D721Med (cell line): ENCODE data around the gene HHLA2.

Experiments
- DNase-seq: peaks from one replicate; pipeline ENCODE4 v3.0.0; 2011; ENCODE audit warnings: low spot score; ENCODE audit not compliant: insufficient read length
- FAIRE-seq: peaks from 2 replicates; lab custom pipeline; 2011; peaks lifted over from hg19 to GRCh38; lab: Jason Lieb, UNC
- CTCF ChIP-seq: IDR thresholded peaks from 2 replicates; pipeline ENCODE4 v1.5.1; 2012; ENCODE audit warnings: mild to moderate bottlenecking, control low read depth; ENCODE audit not compliant: insufficient read depth; ENCODE audit errors: missing control alignments

HHLA2 gene

GRCh38 chr3:108331792-108332191 lies 35.4 kb downstream of the HHLA2 start:
- FAIRE-seq: no peak
- no peak for TF ChIP-seq CTCF
- no peak for DNase-seq

GRCh38 chr3:108333961-108334360 lies 37.6 kb downstream of the HHLA2 start:
- no peak for TF ChIP-seq CTCF
- FAIRE-seq (no peak), DNase-seq (no peak)

GRCh38 chr3:108334701-108335100 lies 38.4 kb downstream of the HHLA2 start:
- FAIRE-seq (no peak), DNase-seq (no peak)
- TF ChIP-seq CTCF: no peak

- DNase-seq (no peak), FAIRE-seq (peak; percentile 6)
- TF ChIP-seq CTCF: no peak
Measured at GRCh38 chr3:108338901-108339545, 42.7 kb downstream of the HHLA2 start.

GRCh38 chr3:108341911-108342310 lies 45.6 kb downstream of the HHLA2 start:
- FAIRE-seq (no peak), DNase-seq (no peak)
- no peak for TF ChIP-seq CTCF

- FAIRE-seq (no peak), DNase-seq (no peak)
- TF ChIP-seq CTCF: no peak
Measured at GRCh38 chr3:108342837-108343486, 46.6 kb downstream of the HHLA2 start.

GRCh38 chr3:108343491-108343890 lies 47.1 kb downstream of the HHLA2 start:
- no peak for FAIRE-seq
- no peak for DNase-seq
- no peak for TF ChIP-seq CTCF
